Measurements from ENCODE around the gene TCF19.

- TF ChIP-seq CTCF (conservative IDR thresholded peaks at IDR 0.05 in 1 of 2, IDR thresholded peaks at IDR 0.05 in 1 of 2; ENCODE audit: low read depth in 1 of 2, low read length in 2 of 2) (no peak), EZH2 (IDR thresholded peaks at IDR 0.05; ENCODE audit: low read length, missing control alignments) (no peak)
These were observed 46.4 kb downstream of the TCF19 start for GRCh38 chr6:31204751-31205145.

Data from fibroblast of lung (primary cell).